ENCODE data around the gene MYBPC2.

DNA sequence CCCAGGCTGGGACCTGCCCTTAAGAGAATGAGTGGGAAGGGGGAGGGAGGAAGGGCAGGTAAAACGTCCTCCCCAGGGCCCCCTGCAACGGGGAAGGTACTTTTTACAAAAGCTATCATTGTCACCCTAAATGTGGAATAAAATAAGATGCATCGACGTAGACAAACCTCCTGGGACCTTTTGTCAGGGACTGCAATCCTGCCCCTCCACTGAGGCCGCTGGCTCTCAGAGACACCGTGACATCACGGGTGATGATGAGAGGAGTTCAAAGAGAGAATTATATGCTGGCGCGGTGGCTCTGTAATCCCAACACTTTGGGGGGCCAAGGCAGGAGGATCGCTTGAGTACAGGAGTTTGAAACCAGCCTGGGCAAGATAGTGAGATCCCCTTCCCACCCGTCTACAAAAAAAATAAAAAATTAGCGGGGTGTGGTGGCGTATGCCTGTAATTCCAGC, 1.8 kb upstream of the MYBPC2 start:
- TF ChIP-seq GMEB1 (CRISPR knock-in tag; IDR thresholded peaks at IDR 0.05): no peak
- TF ChIP-seq, protein P1, sequence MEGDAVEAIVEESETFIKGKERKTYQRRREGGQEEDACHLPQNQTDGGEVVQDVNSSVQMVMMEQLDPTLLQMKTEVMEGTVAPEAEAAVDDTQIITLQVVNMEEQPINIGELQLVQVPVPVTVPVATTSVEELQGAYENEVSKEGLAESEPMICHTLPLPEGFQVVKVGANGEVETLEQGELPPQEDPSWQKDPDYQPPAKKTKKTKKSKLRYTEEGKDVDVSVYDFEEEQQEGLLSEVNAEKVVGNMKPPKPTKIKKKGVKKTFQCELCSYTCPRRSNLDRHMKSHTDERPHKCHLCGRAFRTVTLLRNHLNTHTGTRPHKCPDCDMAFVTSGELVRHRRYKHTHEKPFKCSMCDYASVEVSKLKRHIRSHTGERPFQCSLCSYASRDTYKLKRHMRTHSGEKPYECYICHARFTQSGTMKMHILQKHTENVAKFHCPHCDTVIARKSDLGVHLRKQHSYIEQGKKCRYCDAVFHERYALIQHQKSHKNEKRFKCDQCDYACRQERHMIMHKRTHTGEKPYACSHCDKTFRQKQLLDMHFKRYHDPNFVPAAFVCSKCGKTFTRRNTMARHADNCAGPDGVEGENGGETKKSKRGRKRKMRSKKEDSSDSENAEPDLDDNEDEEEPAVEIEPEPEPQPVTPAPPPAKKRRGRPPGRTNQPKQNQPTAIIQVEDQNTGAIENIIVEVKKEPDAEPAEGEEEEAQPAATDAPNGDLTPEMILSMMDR (IDR thresholded peaks at IDR 0.05 in 2 of 3, conservative IDR thresholded peaks at IDR 0.05 in 1 of 3; ENCODE audit: insufficient read depth in 2 of 3, low read depth in 1 of 3, low read length in 3 of 3): no peak
- no peak for TF ChIP-seq ERF (CRISPR knock-in tag; IDR thresholded peaks at IDR 0.05)
- no peak for TF ChIP-seq NFYB (IDR thresholded peaks at IDR 0.05; ENCODE audit: extremely low read depth, insufficient read length)
- TF ChIP-seq POLR2AphosphoS5 (IDR thresholded peaks at IDR 0.05; ENCODE audit: control insufficient read depth, insufficient read depth, low read depth, low read length): no peak

Measured in K562 (cell line).